AG09319 (cell line): ENCODE results near the gene TMEM135.

ENCODE experiments used
- DNase-seq: peaks from one replicate; pipeline ENCODE4 v3.0.0-alpha.2; 2010; ENCODE audit warnings: low read depth; ENCODE audit errors: extremely low read depth
- CTCF ChIP-seq: IDR thresholded peaks from 2 replicates; pipeline ENCODE4 v1.5.1; 2011; ENCODE audit warnings: low read depth, mild to moderate bottlenecking, inconsistent platforms, low read length, moderate library complexity

The TMEM135 gene

GRCh38 chr11:87306262-87306851 lies 268.6 kb downstream of the TMEM135 start:
- TF ChIP-seq CTCF, result no peak
- DNase-seq, result peak; percentile 7

- DNase-seq, result no peak
- TF ChIP-seq CTCF, result no peak
Observed at GRCh38 chr11:87307101-87307500, 269.4 kb downstream of the TMEM135 start.

- DNase-seq, result no peak
- no peak for TF ChIP-seq CTCF
Observed at GRCh38 chr11:87315229-87315628, 277.5 kb downstream of the TMEM135 start.

GRCh38 chr11:87316491-87316890 lies 278.8 kb downstream of the TMEM135 start:
- TF ChIP-seq CTCF, result no peak
- DNase-seq, result no peak

- no peak for TF ChIP-seq CTCF
- DNase-seq, result no peak
Observed at GRCh38 chr11:87317441-87317840, 279.7 kb downstream of the TMEM135 start.

GRCh38 chr11:87320123-87320522 lies 282.4 kb downstream of the TMEM135 start:
- TF ChIP-seq CTCF, result no peak
- no peak for DNase-seq

GRCh38 chr11:87322568-87322967 lies 284.8 kb downstream of the TMEM135 start:
- DNase-seq, result peak; percentile 5
- TF ChIP-seq CTCF, result no peak
